HG02973 (cell line): ENCODE measurements around the gene HP.
A peak's percentile ranks its signal among the peaks of the same experiment; 100 is the strongest.

Experiments used
- ATAC-seq: cut with Tn5 transposase; IDR thresholded peaks from one replicate; pipeline ENCODE4 v1.9.1; 2021; ENCODE audit warnings: moderate library complexity; ENCODE audit not compliant: unreplicated experiment

The HP gene

DNA sequence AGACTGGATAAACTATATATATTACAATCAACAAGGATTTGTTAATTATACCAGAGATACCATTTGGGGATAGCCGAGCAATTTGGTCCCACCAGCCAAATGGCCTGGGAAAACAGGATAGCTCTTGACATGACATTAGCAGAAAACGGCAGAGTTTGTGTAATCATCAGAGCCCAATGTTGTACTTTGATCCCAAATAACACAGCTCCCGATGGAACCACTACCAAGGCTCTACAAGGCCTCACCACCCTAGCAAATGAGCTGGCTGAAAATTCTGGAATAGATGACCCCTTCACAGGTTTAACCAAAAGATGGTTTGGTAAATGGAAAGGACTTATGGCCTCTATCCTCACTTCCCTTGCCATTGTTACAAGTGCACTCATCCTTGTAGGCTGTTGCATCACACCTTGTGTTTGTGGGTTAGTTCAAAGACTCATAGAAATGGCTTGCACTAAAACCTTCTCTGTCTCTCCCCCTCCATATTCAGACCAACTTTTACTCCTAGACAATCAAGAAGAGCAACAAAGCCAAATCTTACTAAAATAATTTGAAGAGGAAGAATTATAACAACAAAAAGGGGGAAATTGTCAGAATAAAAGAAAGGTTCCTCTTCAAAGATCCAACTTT, 29.6 kb downstream of the HP start:
- ATAC-seq: no peak

DNA sequence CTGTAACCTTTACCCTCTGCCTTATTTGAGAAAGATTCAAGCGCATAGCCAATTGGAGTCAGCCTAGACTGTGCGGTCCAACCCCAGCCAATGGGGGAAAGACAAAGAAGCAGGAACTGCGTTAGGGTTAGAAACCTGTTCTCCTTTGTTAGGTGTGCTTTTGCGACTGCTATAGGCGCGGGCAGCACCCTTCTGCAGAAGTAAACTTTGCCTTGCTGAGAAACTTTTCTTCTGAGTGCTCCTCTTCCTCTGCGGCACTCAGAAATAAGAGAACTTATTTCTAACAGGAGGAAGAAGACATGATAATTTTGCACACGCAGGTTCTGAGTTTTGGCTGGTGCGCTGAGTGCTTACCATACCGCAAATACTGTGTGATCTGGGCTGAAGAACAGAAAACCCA, 30.1 kb downstream of the HP start:
- no peak for ATAC-seq

DNA sequence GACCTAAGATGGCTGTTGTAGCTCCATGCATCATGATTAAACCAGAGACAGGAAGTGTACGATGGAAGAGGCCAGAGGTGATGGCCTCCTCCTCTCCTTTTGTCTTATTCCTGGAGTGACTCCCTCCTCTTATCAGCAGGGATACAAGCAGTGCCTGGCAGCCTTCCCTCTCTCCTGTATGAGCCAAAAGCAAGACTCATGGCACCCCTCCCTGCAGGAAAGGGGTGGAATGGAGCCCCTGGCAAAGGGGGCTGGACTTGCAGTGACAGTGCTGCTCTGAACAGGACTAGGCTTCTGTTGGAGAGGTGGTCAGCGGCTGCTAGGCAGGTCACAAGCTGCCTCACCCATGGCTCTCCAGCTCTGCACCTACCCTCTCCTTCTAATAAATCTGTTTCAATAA, 30.7 kb downstream of the HP start:
- no peak for ATAC-seq

DNA sequence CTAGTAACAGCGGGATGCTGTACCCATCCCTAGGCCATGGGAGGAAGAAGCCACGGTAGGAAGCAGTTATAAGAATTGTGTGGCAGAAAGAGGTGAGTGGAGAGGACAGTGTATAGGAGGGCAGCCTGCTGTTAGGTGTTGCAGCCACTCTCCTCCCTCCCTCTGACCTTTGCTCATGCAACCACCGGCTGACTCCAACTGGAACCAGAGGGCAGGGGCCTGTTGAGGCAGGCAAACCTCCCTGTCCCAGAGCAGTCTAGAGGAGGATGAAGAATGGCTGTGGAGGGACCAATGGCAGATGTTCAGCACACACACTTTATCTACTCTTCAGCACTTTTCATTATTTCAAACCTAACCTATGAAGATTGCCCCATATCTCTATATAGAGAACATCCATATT, 36.9 kb downstream of the HP start:
- no peak for ATAC-seq

DNA sequence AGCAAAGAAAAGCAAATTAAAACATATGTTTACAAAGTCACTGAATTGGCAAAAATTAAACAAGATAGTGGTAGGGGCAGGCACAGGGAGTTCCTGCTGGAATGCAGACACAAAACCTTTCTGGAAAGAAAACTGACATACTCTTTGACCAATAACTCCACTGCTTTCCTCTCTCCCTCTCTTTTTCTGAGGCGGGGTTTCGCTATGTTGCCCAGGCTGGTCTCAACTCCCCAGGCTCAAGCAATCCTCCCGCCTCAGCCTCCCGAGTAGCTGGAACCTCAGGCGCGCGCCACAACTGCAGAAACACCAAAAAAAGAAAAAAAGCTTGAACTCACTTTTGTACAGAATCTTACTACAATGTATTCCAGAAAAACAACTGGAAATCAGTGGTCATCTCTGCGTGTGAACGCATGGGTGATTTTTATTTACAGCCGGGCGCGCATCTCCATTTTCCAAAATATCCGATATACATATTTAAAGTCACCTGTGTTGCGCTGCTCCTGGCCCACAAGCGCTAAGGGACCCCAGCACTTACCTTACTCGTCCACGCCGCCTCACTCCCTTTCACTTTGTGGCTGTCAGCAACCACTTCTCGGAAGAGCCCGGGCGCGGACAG, 38.6 kb downstream of the HP start:
- ATAC-seq: no peak

DNA sequence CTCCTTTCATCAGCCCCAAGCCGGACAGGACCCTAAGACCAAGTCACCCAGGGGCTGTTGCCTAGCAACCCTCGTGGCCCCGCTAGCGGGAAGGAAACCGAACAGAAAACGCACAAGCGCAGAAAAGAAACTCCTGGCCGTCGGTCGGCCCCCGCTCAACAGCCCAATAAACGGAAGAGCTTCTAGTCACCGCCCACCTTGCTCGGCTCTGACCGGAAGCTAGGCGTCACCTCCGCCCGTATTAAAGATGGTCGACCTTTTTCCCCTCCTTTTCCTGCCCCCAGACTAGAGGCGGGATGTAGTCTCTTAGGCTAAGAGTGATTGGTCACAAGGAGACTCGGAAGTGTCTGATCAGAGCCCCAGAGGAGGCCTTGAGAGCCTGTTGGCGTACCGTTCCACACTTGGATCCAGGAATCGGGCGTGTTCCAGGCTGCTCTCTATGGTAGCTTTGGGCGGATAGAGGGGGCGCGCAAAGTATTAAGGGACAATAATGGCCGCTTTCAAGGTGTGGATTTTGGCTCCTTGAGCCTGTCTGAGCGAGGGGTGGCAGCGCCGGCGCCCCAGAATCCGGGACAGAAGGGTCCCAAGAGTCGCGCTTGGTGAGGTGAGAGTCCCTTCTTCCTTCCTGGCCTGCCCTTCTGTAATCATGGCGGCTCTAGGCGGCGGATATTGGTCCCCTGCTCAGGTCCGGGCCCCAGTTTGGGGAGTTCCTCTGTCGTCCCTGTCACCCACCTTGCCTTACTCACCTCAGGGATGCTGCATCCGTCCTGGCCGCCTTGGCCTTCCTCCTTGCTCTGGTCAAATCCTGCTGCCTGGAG, 39.4 kb downstream of the HP start, which contains the start of the genes DHX38 and TXNL4B:
Gene DHX38, plus strand, starts transcription at position 400 of the 818 bp plus-strand sequence. CDS start 2,311 bp downstream, outside the sequence.
Gene TXNL4B, minus strand, starts transcription at position 173 of the 818 bp plus-strand sequence. CDS start 2,871 bp downstream, outside the sequence.
- peak; percentile 97 for ATAC-seq

DNA sequence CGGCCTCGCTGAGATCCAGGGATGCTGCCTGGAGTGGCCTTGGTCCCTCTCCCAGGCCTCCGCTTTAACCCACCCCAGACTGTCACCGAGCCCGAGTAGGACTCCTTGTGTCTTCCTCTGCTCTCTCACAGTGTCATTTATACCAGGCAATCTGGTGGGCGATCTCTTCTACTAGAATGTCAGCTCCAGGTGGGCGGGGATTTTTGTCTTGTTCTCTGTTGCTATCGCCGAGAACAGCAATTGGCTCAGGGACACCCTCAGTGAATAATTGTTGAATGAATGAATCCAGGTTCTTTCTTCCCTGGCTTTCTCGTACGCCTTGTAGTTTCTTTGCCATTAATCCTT, 39.9 kb downstream of the HP start:
- ATAC-seq: peak; percentile 1

DNA sequence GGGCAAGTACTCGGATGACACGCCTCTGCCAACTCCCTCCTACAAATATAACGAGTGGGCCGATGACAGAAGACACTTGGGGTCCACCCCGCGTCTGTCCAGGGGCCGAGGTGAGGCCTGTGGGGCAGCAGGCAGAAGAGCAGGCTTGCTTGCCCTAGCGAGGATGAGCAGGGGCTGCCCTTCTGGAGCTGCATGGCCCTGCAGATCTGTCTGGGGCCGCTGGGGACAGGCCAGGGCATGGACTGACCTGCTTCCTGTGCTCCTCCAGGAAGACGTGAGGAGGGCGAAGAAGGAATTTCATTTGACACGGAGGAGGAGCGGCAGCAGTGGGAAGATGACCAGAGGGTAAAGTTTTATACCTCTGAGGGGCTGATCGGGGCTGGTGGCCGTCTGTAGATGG, 44.6 kb downstream of the HP start:
- ATAC-seq: no peak

DNA sequence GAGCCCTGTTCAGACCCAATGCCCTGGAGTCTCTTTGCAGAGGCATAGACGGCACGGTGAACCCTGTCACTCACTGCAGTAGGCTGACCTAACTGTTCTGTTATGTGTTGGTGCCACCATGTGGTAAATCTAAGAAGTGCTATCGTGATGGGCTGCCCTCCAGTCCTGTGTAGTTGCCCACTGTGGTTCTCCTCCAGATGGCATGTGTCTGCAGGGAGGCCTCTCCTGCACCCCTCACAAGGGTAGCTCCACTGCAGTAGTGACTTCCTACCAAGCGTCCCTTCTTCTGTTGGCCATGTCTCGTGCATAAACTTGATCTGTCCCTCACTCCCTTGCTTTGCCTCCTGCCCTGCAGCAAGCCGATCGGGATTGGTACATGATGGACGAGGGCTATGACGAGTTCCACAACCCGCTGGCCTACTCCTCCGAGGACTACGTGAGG, 45.1 kb downstream of the HP start:
- ATAC-seq: peak; percentile 64

DNA sequence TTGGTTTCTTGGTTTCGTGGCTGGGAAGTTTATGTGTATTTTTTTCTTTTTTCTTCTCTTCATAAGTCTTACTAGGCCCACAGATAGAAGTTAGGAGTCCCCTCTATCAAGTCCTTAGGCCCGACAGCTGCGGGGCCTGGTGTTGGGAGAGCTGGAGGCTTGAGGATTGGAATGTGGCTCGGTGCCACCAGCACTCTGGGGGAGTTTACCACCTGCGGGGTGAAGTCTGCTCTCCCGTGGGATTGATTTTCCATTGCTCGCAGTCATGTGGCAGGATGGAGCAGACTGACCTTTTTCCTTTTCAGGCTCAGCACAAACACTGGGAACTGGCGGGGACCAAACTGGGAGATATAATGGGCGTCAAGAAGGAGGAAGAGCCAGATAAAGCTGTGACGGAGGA, 46.9 kb downstream of the HP start:
- ATAC-seq: no peak

DNA sequence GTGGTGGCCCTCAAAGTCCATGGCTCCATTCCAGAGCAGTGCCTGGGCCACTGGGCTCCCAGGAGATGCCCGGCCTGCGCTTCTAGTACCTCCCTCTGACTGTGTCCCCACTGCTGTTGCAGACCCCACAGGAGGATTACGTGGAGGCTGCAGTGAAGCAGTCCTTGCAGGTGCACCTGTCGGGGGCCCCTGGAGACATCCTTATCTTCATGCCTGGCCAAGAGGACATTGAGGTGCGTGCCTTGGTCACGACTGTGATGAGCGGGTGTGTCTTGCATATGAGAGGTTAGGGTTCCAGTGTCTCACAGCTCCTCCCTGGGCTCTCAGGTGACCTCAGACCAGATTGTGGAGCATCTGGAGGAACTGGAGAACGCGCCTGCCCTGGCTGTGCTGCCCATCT, 50.6 kb downstream of the HP start:
- ATAC-seq: no peak

DNA sequence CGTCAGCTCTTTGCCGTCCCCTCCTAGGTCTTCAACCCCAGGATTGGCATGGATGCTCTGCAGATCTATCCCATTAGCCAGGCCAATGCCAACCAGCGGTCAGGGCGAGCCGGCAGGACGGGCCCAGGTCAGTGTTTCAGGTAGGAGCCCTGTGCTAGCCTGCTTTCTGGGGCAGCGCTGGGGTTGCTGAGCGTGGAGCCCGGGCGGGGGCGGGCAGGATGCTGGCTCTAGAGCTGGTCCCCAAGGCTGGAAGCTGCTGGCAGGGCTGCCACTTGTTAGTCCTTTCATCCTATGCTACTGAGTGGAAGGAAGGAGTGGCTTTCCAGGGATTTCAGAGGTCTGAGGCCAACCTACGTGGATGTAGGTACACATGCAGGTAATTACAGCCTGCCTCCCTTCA, 51.7 kb downstream of the HP start:
- no peak for ATAC-seq

DNA sequence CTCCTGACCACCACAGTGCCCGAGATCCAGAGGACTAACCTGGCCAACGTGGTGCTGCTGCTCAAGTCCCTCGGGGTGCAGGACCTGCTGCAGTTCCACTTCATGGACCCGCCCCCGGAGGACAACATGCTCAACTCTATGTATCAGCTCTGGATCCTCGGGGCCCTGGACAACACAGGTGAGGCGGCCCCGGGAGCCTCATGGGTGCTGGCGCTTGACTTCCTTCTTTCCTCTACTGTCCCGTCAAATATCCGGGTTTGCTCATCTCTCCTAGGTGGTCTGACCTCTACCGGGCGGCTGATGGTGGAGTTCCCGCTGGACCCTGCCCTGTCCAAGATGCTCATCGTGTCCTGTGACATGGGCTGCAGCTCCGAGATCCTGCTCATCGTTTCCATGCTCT, 53.1 kb downstream of the HP start:
- ATAC-seq: no peak

DNA sequence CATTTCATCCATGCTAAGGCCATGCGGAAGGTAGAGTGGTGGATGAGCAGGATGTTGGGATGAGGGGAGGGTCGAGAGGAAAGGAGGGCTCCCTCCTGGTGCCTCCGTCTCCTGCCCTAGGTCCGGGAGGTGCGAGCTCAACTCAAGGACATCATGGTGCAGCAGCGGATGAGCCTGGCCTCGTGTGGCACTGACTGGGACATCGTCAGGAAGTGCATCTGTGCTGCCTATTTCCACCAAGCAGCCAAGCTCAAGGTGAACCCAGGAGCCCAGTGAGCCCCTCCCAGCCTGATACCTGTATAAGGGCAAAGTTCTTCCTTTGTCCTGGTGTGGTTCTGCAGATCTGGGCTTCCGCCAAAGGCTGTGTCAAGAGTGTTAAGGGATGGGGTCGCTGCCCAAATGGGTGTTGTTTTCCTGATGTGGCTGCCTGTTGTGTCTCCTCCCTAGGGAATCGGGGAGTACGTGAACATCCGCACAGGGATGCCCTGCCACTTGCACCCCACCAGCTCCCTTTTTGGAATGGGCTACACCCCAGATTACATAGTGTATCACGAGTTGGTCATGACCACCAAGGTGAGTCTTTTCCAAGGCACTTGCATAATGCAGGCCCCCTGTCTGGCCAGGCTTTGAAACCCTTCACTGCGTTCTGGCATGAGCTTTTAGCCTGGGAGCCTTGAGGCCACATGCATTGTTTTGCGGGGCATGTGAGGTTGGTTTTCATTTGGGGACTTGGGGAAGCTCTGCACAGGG, 54.2 kb downstream of the HP start:
- no peak for ATAC-seq

DNA sequence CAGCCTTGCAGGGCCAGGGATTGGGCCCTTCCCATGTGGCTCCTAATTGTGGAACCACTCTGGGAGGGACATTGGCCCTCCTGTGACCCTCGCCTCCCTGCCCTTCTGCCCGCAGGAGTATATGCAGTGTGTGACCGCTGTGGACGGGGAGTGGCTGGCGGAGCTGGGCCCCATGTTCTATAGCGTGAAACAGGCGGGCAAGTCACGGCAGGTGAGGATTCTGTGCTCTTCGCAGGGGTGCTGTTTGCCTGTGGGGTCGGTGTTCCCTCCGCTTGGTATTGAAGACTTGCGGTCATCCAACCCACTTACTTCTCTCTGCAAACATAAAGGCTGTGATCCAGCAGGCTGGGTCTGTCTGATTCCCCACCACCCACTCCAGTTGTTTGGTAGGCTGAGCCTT, 55.0 kb downstream of the HP start:
- ATAC-seq: no peak

DNA sequence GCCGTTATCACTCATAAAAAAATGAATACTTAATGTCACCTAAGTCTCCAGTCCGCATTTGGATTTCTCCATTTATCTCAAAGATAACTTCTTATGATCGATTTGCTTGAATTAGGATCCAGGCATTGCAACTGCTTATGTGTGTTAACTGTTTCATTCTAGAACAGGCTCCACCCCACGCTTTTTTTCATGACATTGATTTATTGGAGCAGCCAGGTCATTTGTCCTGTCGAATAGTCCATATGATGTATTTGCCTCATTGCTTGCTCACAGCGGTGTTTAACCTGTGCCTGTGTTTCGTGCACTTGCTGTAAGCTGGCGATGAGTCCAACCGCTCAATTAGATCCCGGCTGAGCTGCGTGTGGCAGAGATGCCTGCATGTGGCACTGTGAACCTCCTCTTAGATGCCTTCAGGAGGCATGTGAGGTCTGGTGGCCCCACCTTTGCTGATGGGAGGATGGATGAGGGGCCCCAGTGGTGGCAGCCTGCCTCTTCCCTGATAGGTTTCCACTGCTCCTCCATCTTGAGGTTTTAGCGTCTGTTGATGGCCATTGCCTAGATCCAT, 55.7 kb downstream of the HP start:
- ATAC-seq: no peak
